ENCODE results near the gene STK4. TPM values are rescaled to one million over a fixed set of nuclear protein-coding genes. Genes with fewer than 3 reads are reported as not detected.

Gene STK4
- total and polyA plus RNA-seq, 3 donors from 2014 or later: 24.9 to 42.7 (median 39.6) TPM

GRCh38 chr20:45113865-45114264, 147.6 kb downstream of the STK4 start:
- intact Hi-C loops (cut with DNase I; ENCODE audit: low total_unique reads): no loop called here
- no peak for TF ChIP-seq CTCF (IDR thresholded peaks at IDR 0.05)

GRCh38 chr20:45114465-45115385, 148.4 kb downstream of the STK4 start, which contains the start of gene WFDC5:
TSS of gene WFDC5 (minus strand) at chr20:45115174. CDS start at chr20:45115083, 91 bp downstream.
- WGBS, 2 donors: 57 to 70% methylated on average over 11 to 16 of the region's 16 CpGs

More at GRCh38 chr20:45113865-45114264, 147.6 kb downstream of the STK4 start:
- Histone ChIP-seq H3K27ac (no peak overlapping the region), H3K9me3 (no peaks in the 10 kb centered on the region), H3K36me3 (ENCODE audit: low read depth, missing control alignments) (no peaks in the 10 kb centered on the region), H3K27me3 (no peaks in the 10 kb centered on the region), H3K4me3 (no peak overlapping the region), H3K4me1 (no peaks in the 10 kb centered on the region)
- 95 to 98% methylated on average over 3 of the region's 3 CpGs for WGBS, 2 donors
- DNase-seq: no peak

GRCh38 chr20:45115386-45115774, 149.1 kb downstream of the STK4 start:
- H3K9me3 ChIP-seq: no peaks in the 10 kb centered on the region

More at GRCh38 chr20:45114465-45115385, 148.4 kb downstream of the STK4 start, which contains the start of gene WFDC5:
- no peak for DNase-seq
- H3K27ac ChIP-seq: no peak within 1 kb of the TSS
- H3K4me3 ChIP-seq: no peak within 1 kb of the TSS
- no peaks in the 10 kb centered on the region for H3K36me3 ChIP-seq (ENCODE audit: low read depth, missing control alignments)
- intact Hi-C loops (cut with DNase I; ENCODE audit: low total_unique reads): no loop called here
- no peaks in the 10 kb centered on the region for H3K4me1 ChIP-seq
- no peak for TF ChIP-seq CTCF (IDR thresholded peaks at IDR 0.05)
- no peak for TF ChIP-seq POLR2A (IDR thresholded peaks at IDR 0.05)
- H3K9me3 ChIP-seq: no peaks in the 10 kb centered on the region
- no peaks in the 10 kb centered on the region for H3K27me3 ChIP-seq

GRCh38 chr20:45115829-45116228, 149.5 kb downstream of the STK4 start:
- Histone ChIP-seq H3K9me3 (no peaks in the 10 kb centered on the region), H3K27ac (no peak overlapping the region), H3K4me1 (no peaks in the 10 kb centered on the region), H3K4me3 (no peak overlapping the region), H3K27me3 (no peaks in the 10 kb centered on the region), H3K36me3 (ENCODE audit: low read depth, missing control alignments) (no peaks in the 10 kb centered on the region)
- WGBS, 2 donors: 81 to 84% methylated on average over 4 of the region's 4 CpGs
- DNase-seq: no peak
- intact Hi-C loops (cut with DNase I; ENCODE audit: low total_unique reads): no loop called here
- TF ChIP-seq POLR2A (IDR thresholded peaks at IDR 0.05) (no peak), CTCF (IDR thresholded peaks at IDR 0.05) (no peak)

More at GRCh38 chr20:45115386-45115774, 149.1 kb downstream of the STK4 start:
- H3K27me3 ChIP-seq: no peaks in the 10 kb centered on the region
- intact Hi-C loops (cut with DNase I; ENCODE audit: low total_unique reads): no loop called here
- no peaks in the 10 kb centered on the region for H3K36me3 ChIP-seq (ENCODE audit: low read depth, missing control alignments)
- no peak overlapping the region for H3K4me3 ChIP-seq
- TF ChIP-seq POLR2A (IDR thresholded peaks at IDR 0.05) (no peak), CTCF (IDR thresholded peaks at IDR 0.05) (no peak)
- no peak for DNase-seq
- no peak overlapping the region for H3K27ac ChIP-seq
- WGBS, 2 donors: 72 to 77% methylated on average over 2 to 3 of the region's 3 CpGs
- no peaks in the 10 kb centered on the region for H3K4me1 ChIP-seq

Measured in testis (tissue), 3 donors.